DMS53 treated with DMSO at 0.1 percent for 48 hours (cell line): Measurements from ENCODE around the gene FTO.

ENCODE experiments used
- DNase-seq: peaks from one replicate; lab custom pipeline; 2025; ENCODE audit not compliant: unreplicated experiment; lab: John Stamatoyannopoulos, UW

The FTO gene

GRCh38 chr16:54197758-54198157 lies 493.8 kb downstream of the FTO start:
- no peak for DNase-seq

- no peak for DNase-seq
Measured at GRCh38 chr16:54199487-54200160, 495.7 kb downstream of the FTO start.

- no peak for DNase-seq
Measured at GRCh38 chr16:54200161-54200534, 496.2 kb downstream of the FTO start.

DNA sequence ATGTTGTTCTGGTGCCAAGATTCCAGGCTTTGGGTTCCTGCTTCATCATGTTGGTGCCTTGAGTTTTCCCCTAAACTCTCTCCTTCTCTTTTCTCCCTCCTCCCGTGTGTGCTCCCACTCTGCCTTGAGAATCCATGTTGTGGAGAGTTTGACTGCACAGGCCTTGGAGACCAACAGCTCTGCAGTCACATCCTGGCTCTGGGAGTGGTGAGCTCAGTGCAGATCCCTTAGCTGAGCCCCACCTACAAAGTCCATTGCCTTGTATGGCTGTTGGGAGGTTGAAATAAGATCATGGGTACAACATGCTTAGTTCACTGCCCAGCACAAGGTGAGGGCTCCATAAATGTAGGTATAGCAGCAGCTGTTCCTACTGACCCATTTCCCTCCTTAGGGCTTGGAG lies 496.8 kb downstream of the FTO start:
- no peak for DNase-seq

- no peak for DNase-seq
Measured at GRCh38 chr16:54201200-54201599, 497.2 kb downstream of the FTO start.
